HG03521 (cell line): ENCODE results near the gene TBX15.
"Not testable (repeated sequence)": the region's sequence is repeated elsewhere in the genome, so short reads cannot be mapped to it uniquely, and the experiment has no call there.

Experiments used
- ATAC-seq: cut with Tn5 transposase; IDR thresholded peaks from one replicate; pipeline ENCODE4 v1.9.1; 2021; ENCODE audit warnings: mild to moderate bottlenecking, moderate library complexity; ENCODE audit not compliant: unreplicated experiment

The TBX15 gene

DNA sequence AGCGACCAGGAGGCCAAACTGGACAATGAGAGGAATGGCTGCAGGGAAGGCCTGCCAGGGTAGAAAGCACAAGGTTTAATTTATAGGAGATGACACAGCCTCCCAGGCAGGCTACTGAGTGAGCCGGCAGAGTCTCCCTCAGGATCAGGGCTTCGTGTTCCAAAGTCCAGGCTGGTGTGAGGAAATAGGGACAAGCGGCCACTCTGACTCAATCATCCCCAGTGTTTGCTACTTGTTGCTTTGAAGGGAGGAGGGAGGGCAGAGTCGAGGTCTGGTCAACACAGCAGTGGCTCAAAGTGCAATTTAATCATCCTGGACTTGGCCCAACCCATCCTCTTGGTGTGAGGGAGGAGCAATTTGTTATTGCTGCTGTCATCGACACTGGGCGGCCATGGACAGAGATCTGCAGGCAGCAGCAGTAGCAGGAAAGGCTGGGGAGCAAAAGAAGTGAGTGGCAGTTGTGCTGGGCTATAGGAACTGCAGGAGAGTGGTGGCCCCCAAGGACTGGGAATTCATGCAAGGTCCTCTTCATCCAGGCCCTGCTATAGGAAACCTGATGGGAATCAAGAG lies 27.5 kb downstream of the TBX15 start:
- ATAC-seq, result no peak

GRCh38 chr1:118960026-118960561 lies 28.0 kb downstream of the TBX15 start:
- ATAC-seq, result no peak

- no peak for ATAC-seq
These were observed 29.1 kb downstream of the TBX15 start for GRCh38 chr1:118958937-118959631.

DNA sequence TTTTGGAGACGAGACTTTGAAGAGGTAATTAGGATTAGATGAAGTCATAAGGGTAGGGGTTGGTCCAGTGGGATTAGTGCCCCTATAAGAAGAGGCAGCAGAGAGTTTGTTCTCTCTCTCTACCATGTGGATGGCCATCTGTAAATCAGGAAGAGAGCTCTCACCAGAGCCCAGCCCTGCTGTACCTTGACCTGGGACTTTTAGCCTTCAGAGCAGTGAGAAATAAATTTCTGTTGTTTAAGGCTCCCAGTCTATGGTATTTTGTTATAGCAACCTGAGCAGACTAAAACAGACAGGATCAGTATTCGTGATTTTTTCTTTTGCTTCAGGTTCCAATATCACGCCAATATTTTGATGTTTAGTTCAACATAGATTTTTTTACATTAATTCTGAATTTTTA lies 30.0 kb downstream of the TBX15 start:
- no peak for ATAC-seq

- not testable (repeated sequence) for ATAC-seq
These were observed 30.6 kb downstream of the TBX15 start for GRCh38 chr1:118957579-118957978.

GRCh38 chr1:118954301-118954905 lies 33.7 kb downstream of the TBX15 start:
- no peak for ATAC-seq

DNA sequence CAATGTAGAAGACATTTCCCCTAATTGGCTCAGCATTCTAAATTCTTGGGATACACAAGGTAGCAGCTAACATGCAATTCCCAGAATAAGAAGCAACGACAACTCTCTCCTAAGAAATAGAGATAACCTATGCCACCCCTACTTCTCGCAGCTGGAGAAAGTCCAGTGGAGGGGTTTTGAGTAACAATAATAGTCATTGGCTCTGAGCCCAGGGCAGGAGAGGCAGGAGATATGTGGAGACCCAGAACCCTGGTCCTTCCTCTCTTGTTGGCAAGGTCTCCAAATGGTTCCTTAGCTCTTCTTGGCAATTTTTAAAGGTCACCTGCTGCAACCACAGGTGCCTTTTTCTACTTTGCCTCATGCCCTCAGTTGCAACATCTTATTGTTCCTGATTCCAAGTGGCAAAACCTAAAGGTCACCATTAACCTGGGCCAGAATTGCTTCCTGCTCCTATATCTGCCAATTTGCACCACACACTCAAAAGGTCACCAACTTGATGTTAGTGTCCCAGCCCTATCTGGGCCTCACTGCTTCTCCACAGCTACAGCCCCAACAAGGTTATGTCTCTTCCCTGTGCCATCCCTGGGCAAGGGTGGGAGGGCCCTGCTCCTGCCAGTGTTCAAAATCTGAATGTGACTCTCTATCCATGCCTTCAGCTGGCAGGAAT lies 36.7 kb downstream of the TBX15 start:
- no peak for ATAC-seq

GRCh38 chr1:118949315-118949714 lies 38.8 kb downstream of the TBX15 start:
- ATAC-seq, result no peak

- no peak for ATAC-seq
These were observed 39.3 kb downstream of the TBX15 start for GRCh38 chr1:118948846-118949245.

DNA sequence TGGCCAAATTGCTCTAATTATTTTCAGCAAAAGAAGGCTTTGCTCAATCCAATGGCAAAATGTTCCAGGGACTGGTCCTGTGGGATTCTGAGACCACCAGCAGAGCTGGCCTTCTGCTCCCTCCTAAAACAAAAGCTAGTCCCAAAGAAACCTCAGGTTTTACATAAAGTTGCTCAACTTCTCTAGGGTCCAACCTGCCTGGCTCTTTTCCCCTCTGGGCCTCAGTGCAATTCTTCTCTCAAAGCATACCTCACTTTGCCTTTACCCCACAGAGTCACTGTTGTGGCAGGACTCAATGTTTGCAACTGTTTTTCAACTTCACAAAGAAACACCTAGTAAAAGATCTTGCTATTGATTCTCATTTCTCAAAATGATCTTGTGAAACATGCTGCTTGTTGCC lies 39.8 kb downstream of the TBX15 start:
- no peak for ATAC-seq

DNA sequence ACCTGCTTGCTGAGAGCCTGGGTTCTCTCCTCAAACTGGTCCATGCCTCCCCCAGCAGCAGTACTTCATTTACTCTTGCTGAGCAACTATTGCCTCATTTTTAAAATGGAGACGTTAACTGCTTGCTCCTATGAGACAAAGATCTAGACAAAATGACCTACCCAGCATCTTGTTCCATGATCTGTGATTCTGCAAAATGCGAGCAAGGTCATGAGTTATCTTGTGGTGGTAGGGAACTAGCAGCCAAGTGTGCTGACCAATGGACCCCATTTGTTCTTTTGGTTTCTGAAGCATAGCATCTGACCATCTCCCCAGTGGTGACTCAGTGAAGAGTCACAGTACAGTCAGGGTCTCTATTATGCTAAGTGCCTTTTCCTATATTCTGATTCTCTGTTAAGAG lies 40.4 kb downstream of the TBX15 start:
- ATAC-seq, result no peak

DNA sequence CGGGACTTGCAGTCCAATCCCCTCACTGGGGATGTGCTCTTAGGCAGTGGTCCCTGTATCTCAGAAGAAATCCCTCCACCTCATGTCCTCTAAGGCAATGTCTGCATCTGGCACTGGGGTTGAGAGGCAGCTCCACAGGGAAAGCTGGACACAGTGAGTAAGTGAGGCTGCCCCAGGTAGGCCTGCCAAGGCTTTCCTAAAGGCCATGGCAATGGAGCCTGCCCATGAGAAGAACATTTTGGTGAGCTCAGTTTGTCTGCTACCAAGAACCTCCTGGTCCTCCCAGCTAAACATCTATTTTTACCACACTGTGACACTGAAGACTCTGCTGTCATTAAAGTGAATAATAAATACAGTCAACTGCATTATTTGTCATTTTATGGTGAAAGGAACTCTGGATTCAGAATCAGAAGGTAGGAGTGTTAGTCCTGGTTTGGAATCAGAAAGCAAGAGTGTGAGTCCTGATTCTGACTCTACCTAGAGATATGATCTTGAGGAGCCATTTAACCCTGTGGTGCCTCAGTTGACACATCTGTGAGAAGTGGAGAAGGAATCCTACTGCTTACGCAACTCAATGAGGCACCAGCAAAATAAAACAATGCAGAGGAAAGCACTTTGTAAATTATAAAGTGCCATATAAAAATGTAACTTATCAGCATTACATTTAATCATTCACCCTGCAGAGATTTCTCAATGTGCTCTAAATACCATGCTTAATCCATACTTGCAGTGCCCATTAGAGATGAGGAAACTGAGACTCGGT lies 41.0 kb downstream of the TBX15 start:
- no peak for ATAC-seq

- no peak for ATAC-seq
These were observed 42.7 kb downstream of the TBX15 start for GRCh38 chr1:118945489-118945888.

DNA sequence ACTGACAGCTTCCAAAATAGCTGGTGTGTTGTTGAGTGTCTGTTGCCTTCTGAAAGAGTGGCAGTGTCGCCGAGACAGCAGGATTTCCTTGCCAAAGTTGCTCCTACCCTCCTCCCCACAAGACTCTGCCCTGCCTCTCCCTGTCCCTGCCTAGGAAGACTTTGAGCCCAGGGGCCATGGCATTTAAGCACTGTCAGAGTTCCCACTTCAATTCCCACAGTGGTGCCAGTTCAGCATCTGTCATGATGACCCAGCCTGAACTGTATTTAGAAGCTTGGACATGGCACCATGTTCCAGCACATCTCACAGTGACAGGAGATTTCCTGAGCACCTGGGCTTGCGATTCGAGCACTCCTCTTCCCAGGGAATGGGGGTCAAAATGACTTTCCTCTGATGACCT lies 43.6 kb downstream of the TBX15 start:
- no peak for ATAC-seq

GRCh38 chr1:118944133-118944532 lies 44.0 kb downstream of the TBX15 start:
- ATAC-seq, result no peak

DNA sequence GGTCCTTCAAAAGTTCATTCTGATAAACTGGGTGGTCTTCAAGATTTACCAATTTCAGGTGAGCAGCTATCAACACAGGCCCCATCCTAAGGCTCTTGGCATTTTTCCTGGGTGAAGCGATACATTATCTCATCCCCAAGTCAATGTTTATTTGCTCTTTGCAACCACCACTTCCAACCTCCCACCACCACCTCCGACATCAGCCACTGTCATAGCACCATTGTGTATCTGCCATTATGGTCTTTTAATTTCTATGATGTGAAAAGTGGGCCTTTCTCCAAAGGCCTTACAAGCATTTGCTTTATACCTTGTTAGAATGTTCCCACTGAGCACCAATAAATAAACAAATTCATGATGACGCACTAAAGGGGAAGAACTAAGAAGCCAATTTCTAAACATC lies 47.2 kb downstream of the TBX15 start:
- ATAC-seq, result no peak

- no peak for ATAC-seq
These were observed 50.6 kb downstream of the TBX15 start for GRCh38 chr1:118937413-118938072.

- ATAC-seq, result no peak
These were observed 53.4 kb downstream of the TBX15 start for GRCh38 chr1:118934706-118935105.

DNA sequence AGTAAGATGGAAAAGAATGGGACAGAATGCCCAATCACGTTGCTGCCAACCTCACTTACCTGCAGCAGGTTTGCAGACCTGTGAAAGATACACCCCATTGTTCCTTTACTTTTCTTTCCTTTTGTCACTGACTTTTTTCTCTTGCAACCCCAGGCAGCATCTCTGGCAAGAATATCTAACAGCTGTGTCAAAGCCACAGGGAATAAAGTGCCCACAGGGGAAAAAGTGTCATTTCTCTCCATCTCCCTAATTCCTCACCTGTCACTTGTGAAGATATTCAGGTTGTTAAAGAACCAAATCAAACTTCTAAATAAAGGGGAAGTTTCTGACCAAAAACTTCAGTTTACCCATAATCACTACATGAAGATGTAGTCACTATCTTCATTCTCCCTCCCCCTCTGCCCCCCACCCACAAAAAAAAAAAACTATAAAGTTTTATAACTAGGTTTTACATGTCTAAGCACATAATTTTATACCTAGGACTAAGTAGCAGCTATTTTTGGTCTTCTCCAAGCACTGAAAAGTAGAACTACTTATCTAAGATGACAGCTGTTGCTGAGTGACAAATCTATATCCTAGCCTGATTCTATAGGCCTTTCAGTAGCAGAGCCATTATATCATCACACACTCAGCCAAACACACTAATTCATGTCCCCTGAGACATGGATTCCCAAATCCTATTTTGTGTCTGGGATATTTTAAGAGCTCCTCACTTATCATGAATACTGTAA lies 54.9 kb downstream of the TBX15 start:
- no peak for ATAC-seq

- no peak for ATAC-seq
These were observed 56.3 kb downstream of the TBX15 start for GRCh38 chr1:118931876-118932275.
